ENCODE results near the gene CFTR.

DNA sequence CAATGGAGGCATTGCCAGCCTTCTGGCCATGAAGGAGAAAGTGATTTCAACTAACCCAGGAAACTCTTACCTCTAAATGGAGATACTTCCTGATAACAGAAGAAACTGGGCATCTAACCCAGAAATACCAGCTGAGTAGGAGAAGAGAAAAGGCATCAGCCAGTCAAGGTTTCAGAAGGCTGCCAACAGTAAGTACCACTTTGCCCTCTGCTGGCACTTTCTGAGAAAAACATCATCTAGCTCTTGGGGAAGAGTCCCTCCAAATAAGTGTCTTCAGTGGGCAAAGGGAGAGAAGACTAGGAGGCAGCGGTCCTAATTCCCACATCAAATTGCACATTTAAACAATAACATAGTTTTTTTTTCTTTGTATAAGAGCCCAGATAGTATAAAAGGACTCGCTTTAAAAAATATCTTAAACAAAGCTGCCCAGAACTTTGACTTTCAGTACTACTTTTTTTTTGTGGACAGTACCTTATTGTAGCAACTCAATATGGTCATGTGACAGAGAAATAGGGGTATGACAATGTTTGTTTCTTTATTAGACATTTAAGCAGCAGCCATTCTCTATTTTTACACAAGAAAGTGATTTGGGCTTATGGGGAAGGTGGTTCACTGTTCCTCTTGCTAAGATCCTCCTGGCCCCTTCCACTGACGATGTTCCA is 236.1 kb downstream of the CFTR start:
- TF ChIP-seq, protein P1, sequence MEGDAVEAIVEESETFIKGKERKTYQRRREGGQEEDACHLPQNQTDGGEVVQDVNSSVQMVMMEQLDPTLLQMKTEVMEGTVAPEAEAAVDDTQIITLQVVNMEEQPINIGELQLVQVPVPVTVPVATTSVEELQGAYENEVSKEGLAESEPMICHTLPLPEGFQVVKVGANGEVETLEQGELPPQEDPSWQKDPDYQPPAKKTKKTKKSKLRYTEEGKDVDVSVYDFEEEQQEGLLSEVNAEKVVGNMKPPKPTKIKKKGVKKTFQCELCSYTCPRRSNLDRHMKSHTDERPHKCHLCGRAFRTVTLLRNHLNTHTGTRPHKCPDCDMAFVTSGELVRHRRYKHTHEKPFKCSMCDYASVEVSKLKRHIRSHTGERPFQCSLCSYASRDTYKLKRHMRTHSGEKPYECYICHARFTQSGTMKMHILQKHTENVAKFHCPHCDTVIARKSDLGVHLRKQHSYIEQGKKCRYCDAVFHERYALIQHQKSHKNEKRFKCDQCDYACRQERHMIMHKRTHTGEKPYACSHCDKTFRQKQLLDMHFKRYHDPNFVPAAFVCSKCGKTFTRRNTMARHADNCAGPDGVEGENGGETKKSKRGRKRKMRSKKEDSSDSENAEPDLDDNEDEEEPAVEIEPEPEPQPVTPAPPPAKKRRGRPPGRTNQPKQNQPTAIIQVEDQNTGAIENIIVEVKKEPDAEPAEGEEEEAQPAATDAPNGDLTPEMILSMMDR (IDR thresholded peaks at IDR 0.05; ENCODE audit: low read length) = peak; percentile 82
- TF ChIP-seq EZH2 (IDR thresholded peaks at IDR 0.05; ENCODE audit: borderline replicate concordance, low read length) = no peak

All from OCI-LY1 (cell line).